Nucleus accumbens (tissue), 56 donors: ENCODE results near the gene ABCC1.

Experiments used
- DNase-seq, 56 donors: peaks; one replicate each; lab custom pipeline; 2025; lab: John Stamatoyannopoulos, UW

Gene ABCC1

DNA sequence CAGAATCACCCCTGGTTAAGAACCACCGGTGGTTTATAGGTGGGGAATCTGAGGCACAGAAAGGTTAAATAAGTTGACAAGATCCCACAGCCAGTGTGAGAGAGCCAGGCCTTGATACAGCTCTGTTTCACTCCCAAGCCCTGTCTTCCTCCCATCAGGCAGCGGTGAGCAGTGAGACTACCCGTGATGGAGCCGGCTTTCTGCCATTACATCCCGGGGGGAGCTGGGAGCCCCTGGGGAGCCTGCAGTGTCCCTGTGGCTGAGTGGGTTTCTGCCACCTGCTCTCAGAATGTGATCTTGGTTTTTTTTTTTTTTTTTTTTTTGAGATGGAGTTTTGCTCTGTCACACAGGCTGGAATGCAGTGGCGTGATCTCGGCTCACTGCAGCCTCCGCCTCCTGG lies 66.4 kb downstream of the ABCC1 start:
- no peak for DNase-seq

DNA sequence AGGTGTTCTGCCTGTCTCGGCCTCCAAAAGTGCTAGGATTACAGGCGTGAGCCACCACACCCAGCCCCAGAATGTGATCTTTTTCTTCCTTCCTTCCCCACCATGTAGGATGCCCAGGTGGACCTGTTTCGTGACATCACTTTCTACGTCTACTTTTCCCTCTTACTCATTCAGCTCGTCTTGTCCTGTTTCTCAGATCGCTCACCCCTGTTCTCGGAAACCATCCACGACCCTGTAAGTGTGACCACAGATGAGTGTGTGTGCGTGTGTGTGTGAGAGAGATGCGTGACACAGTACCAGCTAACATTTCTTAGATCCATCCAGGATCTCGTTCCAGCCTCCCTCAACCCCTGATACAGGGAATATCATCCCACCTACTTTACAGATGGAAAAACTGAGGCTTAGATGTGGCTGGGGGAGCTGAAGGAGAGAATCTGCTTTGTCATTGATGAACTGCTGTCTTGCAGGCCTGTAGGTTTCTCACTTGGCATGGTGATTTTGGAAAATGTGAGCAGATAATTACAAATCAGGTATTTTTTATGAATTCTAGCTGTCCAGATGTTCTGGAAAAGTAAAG lies 67.1 kb downstream of the ABCC1 start:
- no peak for DNase-seq

DNA sequence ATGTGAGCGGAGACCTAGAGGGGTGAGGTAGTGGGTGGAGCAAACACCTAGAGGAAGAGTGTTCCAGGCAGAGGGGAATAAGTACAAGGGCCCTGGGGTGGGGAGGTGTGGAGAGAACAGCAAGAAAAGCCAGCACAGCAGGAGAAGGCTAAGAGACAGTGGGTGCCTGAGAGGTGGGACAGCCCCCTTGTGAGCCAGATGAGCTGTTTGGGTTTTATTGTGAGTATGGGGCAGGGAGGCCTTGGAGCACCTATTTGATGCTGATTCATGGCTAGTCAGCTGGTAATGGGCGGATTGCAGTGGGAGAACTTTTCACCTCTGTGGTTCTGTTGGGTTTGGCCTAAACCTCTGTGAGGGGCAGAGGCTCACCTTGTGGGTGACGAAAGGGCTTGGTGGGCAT lies 68.4 kb downstream of the ABCC1 start:
- DNase-seq, result no peak

DNA sequence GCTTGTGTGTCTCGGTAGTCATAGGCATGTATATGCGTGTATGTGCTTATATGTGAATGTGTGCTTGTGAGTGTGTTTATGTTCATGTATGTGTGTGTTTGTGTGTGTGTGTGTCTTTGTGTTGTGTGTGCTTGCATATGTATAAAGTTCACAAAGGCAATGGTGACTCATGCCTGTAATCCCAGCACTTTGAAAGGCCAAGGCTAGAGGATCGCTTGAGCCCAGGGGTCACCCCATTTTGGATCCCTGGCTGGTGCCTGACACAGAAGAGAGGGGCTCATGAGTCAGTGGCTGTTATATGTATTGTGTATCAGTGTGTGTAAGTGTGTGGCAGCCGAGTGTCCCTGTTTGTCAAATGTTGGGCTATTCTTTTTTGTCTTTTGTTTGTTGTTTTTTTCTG lies 69.3 kb downstream of the ABCC1 start:
- DNase-seq, result no peak

DNA sequence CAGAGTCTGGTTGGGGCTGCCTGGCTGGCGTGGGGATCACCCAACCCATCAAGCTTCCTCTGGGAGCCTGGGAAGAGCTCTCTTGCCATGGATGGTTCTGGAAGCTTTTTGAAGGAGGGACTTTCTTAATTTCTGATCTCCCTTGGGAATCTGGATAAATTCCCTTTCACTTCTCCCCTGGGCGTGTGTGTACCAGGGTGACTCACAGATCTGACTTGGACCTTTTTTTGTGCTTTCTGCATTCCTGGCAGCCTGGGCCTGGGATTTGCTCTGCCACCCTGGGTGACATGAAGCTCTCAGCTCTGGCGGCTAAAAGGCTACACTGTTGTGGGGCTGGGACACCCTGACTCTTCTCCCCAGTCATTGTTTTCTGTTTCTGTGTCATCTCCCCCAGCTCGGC lies 70.1 kb downstream of the ABCC1 start:
- no peak for DNase-seq

DNA sequence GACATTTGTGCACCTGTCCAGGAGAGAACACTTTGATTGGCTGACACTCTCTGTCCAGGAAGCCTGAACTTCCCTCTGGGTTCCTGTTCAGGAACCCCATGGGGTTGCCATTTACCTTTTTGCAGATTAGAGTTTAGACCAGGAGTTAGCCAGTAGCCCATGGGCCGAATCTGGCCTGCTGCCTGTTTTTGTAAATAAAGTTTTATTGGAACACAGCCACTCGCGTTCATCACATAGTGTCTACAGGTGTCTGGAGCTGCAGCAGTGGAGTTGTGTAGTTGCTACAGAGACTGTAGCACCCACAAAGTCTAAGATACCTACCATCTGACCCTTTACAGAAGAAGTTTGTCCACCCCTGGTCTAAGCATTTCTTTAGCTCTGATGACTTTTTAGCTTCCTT lies 70.9 kb downstream of the ABCC1 start:
- DNase-seq, result no peak

DNA sequence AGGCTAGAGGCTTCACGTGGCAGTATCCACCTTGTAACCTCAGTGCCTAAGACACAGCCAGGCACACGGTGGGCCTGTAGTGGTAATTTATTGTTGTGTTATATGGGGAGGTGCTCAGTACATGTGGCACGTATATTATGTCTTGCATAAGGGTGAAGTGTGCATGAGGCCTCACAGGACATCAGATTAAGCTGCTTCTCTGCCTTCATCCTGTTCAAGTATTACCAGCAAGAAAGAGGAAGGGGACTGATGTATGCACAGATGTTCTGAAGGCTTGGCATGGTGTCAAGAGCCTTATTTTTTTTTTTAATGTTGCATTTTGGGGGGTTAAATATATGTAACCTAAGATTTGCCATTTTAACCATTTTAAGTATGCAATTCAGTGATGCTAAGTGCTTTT lies 71.6 kb downstream of the ABCC1 start:
- DNase-seq, result no peak

DNA sequence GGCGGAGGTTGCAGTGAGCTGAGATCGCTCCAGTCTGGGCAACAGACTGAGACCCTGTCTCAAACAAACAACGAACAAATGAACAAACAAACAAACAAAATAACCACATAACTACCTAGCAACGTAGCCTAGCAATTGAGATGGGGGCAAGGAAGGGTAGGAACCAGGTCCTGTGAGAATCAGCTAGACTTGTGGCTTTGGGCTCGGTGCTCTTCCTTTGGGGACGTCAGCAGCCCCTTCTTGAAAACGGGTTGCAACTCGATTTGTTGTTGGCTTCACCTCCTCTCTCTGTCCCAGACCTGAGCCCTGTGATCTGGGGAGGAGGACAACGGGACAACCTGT lies 72.2 kb downstream of the ABCC1 start:
- DNase-seq, result no peak

DNA sequence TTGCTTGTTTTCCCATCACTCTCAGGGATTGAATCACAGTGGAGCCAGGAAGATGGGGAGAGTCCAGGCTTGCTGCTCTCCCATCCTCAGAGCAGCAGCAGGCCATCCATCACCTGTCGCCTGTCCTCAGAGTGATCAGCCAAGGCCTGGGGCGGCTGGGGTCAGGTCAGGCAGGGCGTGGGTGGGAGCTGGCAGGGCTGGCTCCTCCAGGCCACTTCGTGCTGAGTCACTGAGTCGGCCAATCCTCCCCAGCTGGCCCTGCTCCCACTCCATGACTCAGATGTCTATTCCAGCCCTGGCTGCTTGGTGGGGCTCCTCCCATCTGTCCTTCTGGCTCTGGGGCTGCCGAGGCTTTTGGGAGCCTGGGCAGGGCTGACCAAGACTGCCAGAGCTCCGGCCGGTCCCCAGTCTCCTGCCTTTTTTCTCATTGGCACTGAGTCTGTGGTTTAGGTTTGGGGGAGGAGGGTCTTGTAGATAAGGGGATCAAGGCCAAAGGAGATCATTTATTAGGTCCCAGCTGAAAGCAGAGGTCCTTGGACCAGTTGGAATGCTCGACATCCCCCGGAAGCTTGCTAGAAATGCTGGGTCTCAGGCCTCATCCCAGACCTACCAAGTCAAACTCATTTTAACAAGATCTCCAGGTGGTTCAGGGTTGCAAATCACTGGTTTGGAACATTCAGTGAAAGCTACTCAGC lies 72.7 kb downstream of the ABCC1 start:
- DNase-seq, result peak in 50 of 56 donors; percentile 1 to 86 (median 32)

DNA sequence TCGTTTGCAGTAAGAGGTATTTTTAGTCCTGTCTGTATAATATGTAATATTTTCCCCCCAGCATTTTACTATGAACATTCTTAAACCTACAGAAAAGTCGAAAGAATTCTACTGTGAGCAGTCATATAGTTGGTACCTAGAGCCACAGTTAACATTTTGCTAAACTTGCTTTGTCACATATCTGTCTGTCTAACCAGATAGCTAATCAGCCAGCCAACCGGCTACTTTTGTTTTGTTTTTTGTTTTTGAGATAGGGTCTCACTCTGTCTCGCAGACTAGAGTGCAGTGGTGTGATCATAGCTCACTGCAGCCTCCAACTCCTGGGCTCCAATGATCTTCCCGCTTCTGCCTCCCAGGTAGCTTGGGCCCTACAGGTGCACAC lies 73.3 kb downstream of the ABCC1 start:
- DNase-seq, result no peak

DNA sequence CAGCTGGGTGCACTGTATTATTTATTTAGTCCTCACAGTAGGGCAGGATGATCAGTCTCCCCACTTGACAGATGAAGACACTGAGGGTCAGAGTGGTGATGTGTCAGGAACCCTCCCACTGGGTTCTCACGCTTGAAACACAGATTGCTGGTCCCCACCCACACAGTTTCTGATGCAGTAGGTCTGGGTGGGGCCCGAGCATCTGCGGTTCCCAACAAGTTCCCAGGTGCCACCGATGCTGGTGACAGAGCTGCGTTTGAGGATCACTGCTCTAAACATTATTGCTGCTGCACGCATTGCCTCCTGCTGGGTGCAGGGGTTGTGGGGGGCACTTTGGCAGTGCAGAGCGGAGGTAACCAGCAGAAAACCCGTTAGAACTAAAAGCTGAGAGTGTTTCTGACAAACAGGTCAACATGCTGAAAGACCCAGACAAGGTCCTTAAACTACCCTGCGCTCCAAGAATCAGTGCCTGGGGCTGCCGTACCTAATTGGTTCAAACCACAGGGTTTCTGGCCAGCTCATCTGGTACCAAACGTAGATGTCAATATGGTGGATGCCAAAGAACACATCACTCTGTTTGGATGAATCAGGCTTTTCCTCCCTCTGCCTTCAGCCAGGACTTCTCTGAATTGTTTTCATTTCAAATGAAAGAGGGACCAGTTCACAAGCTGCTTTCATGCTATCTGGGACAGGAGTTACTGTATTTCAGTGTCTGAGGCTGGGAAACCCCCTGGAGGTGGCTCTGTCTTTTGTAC lies 76.0 kb downstream of the ABCC1 start:
- DNase-seq, result peak in 1 of 56 donors; percentile 16

DNA sequence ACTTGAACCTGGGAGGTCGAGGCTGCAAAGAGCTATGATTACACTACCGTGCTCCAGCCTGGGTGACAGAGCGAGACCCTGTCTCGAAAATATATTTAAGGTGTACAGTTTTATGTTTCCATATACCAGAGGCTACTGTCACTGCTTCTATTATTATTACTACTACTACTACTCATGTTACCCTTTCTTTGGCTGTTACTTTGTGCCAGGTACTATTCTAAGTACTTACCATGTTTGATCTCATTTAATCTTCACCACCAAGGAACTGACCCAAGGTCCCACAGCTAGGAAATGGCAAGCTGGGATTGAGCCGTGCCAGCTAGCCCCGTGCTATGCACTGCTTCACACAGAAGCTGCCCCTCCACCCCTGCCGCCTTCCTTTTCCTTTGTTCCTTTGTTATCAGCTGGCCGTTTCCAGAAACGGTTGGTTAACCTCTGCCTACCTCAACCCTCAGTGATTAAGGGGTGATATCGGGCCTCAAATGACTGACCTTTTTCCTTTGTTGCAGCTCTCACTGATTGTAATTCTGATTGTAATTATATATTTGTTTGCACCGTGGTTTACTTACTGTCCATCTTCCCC lies 78.4 kb downstream of the ABCC1 start:
- no peak for DNase-seq

DNA sequence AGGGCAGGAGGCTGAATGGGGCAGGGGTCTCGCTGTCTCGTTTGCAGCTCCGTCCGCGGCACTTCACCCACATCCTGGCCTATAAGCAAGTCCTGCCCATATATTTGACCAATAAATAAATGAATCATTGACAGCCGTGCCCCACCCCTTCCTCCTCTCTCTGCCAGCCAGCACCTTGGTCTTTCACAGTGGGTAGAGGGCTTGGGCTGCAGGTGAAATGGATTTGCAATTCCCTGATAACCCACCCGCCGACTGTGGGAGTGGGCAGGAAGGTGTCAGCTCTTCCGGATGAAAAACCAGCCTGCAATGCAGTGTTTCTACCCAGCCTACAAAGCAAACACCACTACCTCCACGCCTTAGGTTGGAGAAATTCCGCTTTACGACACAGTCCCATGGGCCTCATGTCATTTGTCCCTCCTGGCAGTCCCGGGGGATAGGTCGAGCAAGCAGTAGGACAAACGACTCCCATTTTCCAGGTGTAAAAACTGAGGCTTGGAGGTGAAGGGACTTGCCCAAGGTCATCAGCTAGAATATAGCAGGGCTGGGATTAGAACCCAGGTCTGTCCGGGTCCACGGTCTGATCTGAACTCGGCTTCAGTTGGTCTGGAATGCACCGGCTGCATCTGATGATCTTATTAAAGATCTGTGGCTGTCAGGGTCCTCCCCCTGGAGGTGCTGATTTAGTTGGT lies 79.0 kb downstream of the ABCC1 start:
- no peak for DNase-seq

DNA sequence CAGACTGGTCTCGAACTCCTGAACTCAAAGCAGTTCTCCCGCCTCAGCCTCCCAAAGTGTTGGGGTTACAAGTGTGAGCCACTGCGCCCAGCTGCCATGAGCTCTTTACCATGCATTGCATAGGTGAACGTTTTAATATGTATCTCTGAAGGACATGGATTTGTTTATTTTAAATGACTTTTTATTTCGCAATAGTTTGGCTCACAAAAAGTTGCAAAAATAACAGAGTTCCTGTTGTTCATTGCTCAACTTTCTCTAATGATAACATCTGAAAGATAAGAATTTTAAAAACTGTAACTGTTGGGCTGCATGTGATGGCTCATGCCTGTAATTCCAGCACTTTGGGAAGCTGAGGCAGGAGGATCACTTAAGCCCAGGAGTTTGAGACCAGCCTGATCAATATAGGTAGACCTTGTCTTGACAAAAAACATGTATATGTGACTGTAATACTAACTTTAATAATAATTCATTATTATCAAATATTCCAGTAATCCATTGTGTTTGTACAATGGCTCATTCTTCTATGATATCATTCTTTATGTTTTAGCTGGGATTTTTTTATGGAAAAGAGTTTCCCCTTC lies 80.1 kb downstream of the ABCC1 start:
- DNase-seq, result no peak

DNA sequence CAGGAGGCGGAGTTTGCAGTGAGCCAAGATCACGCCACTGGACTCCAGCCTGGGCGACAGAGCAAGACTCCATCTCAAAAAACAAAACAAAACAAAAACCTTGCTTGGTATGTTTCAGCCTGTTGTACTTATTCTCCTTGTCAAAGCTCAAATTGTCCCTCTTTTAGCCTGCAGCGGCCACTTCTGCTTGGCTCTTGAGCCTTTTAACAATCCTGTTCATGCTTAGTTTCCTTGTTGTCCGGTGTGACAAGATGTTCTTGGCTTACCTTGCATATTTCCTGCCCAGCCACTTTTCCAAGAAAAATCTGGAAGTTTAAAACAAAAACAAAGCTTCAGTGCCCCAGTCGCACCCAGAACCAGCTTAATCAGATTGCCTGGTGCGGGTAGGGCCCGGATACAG lies 81.0 kb downstream of the ABCC1 start:
- DNase-seq, result no peak

DNA sequence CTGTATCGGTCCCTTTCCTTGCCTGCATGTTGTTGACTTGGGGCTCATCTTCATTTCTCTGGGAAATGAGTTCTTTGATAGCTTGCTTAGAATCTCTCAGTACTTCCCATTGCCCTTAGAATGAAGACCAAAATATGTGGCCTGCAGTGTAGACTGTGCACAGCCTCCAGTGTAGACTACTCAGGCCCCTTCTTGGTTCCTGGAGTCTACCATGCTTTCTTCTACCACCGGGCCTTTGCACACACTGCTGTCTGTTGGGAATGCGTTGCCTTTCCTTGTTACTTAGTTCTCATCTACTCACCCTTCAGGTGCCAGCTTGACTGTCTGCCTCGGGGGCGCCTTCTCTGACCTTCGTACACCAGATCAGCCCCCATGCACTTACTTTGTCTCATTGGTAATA lies 82.0 kb downstream of the ABCC1 start:
- DNase-seq, result no peak

DNA sequence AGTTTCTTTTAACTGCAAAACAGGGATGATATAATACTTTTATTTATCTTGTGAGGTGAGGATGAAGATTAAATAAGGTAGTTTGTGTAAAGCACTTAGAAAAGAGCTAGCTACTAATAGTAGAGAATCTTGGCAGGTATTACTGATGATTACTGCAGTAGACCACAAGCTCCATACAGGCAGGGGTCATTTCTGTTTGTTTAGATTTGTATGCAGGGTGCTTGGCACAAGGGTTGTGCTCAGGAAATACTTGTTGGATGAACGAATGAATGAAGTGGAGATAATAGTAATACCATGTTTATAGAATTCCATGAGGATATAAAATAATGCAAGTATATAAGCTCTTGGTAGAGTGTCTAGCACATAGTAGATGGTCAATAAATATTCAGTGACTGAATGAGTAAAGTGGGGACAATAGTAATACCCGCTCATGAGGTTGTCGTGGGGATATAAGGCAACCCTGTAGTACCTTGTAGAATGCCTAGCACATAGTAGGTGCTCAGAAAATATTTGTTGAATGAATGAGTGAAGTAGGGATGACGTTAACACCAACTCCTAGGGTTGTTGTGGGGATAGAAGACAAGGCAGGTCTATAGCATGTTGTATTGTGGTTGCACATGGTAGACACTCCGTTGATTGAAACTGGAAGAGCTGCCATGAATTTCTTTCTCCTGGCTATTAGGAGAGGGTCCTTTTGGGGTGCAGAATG lies 83.0 kb downstream of the ABCC1 start:
- no peak for DNase-seq

DNA sequence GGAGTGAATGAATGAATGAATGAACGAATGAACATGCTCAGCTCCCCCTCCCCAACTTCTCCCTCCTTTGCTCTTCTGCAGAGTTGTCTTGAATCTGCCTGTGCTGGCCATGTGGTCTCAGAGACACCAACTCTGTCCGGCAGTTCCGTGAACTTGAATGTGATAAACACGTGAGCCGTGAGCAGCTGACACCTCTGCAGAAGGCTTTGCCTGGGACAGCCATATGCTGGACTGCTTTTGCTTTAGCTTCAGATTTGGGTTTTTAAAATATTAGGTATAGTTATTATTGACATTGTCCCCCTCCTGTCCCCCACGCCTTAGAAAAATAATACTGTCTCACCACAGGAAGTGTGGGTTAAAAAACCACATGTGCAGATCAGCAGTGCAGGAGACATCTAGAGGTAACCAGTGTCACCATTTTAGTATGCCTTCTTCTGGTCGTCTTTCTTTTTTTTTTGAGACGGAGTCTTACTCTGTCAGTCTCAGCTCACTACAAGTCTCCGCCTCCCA lies 83.8 kb downstream of the ABCC1 start:
- no peak for DNase-seq

DNA sequence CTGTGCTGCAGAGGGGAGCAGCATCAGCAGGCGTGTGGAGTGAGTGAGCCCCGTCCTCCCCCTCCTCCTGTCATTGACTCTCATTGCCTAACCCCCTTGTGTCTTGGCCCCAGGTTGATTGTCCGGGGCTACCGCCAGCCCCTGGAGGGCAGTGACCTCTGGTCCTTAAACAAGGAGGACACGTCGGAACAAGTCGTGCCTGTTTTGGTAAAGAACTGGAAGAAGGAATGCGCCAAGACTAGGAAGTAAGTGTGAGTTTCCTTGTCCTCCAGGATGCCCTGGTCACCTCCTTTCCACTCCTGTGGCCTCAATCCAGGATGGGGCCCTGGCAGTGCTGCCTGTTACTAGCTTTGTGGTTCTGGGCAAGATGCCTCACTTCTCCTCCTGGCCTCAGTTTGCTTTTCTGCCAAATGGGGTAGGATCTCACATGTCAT lies 87.0 kb downstream of the ABCC1 start:
- DNase-seq, result peak in 6 of 56 donors; percentile 1 to 23 (median 2)

DNA sequence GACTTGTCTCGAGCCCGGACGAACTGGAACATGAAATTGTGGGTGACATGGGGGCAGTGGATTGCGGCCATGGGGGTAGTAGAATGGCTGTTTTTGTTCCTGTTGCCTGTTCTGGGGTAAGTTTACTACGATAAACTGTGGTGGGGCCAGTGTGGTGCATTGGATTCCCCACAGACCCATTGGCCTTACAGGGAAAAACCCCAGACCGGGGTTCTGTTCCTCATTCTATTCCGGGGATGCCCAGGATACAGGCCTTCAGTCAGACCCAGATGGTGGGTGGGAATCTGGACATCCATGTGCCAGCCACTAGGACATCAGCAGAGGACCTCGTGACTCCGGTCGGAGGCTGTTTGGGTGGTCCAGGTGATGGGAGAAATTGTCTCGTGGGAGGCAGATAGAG lies 88.1 kb downstream of the ABCC1 start:
- DNase-seq, result no peak
